ENCODE results near the gene MUC3A.
A peak's percentile ranks its signal among the peaks of the same experiment; 100 is the strongest.

Gene MUC3A

DNA sequence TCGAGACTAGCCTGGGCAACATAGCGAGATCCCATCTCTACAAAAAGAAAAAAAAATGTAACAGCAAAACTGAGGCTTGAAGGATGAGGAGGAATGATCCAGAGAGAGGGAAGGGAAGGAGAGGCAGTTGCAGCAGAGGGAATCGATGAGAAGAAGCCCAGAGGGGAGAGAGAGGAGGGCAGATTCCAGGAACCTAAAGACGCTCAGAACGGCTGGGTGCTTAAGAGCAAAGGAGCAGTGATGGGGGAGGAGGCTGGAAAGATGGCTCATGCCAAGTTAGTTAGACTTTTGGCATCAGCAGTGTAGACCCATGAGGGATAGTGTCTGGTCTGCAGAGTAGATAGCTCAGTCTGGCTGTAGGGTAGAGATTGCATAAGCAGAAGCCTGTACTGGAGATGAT lies 60.3 kb downstream of the MUC3A start:
- no peak for DNase-seq (ENCODE audit: low spot score)
- TF ChIP-seq, protein P1, sequence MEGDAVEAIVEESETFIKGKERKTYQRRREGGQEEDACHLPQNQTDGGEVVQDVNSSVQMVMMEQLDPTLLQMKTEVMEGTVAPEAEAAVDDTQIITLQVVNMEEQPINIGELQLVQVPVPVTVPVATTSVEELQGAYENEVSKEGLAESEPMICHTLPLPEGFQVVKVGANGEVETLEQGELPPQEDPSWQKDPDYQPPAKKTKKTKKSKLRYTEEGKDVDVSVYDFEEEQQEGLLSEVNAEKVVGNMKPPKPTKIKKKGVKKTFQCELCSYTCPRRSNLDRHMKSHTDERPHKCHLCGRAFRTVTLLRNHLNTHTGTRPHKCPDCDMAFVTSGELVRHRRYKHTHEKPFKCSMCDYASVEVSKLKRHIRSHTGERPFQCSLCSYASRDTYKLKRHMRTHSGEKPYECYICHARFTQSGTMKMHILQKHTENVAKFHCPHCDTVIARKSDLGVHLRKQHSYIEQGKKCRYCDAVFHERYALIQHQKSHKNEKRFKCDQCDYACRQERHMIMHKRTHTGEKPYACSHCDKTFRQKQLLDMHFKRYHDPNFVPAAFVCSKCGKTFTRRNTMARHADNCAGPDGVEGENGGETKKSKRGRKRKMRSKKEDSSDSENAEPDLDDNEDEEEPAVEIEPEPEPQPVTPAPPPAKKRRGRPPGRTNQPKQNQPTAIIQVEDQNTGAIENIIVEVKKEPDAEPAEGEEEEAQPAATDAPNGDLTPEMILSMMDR (IDR thresholded peaks at IDR 0.05) = no peak
- no peak overlapping the region for H3K27ac ChIP-seq
- no peak overlapping the region for H3K4me3 ChIP-seq

DNA sequence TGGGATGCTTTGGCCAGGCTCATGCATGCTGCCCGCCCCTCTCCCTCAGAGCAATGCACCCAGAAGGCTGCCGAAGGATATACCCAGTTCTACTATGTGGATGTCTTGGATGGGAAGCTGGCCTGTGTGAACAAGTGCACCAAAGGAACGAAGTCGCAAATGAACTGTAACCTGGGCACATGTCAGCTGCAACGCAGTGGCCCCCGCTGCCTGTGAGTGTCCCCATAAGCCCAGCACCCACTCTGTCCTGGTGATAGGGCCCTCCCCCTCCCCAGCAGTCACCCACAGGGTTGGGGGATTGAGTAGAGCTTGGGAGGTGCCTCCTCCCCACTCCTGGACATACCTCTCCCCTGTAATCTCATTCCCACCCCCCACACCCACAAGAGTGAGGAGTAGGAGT lies 63.6 kb downstream of the MUC3A start:
- Histone ChIP-seq H3K4me3 (no peak overlapping the region), H3K27ac (no peak overlapping the region)
- TF ChIP-seq, protein P1 (IDR thresholded peaks at IDR 0.05) = no peak
- no peak for DNase-seq (ENCODE audit: low spot score)

DNA sequence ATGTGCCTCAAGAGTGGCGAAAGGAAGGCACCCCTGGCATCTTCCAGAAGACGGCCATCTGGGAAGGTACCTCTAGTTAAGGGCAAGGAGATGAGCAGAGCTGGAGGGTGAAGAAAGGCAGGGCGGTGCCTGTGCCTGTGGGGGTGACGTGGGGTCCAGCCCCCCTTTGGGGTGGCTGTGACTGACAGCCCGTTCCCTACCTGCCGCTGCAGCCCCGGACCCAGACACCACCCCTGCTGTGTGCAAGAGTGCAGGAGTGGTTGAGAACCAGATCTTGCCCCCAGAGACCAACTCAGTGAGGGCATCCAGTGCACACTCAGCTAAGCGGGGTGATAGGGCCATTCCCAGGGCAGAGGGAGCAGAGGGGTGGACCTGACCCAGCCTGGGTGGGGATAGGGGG lies 66.3 kb downstream of the MUC3A start:
- Histone ChIP-seq H3K27ac (no peak overlapping the region), H3K4me3 (no peak overlapping the region)
- TF ChIP-seq, protein P1 (IDR thresholded peaks at IDR 0.05) = no peak
- DNase-seq (ENCODE audit: low spot score) = no peak

DNA sequence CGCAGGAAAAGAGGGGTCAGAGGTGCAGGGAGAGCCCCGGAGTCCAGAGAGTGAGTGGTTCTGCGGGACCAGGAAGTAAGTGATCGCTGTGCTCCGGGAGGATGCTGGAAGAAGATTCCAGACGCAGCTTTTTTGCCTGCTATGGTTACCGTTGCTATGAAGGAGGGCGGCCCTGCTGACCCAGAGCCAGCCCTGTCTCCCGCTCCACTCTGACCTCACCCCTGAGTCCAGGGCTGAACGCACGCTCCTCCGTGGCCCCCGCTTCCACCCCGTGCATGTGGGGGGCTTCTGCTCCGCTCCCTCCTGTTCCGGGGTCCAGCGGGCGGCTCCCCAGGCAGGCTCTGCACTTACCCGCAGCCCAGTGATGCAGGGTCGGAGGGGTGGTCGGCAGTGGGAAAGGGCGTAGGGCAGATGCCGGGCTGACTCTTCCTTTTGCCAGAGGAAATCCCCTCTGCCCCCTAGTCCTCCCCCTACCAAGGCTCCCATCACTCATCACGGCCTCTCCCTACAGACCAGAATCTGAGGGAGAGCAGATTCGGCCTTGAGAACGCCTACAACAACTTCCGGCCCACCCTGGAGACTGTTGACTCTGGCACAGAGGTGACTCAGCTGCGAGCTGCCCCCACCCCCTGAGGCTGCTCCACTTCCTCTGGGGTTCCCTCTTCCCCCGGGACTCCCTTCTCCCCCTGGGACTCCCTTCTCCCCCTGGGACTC lies 67.9 kb downstream of the MUC3A start:
- TF ChIP-seq, protein P1 (IDR thresholded peaks at IDR 0.05) = no peak
- no peak for DNase-seq (ENCODE audit: low spot score)
- Histone ChIP-seq H3K4me3 (peak overlapping the region; percentile 73), H3K27ac (peak overlapping the region in 1 of 2 donors; percentile 84)

Measured in coronary artery (tissue), 2 donors.